HG03439 (cell line): ENCODE measurements around the gene KLHL11.
"Not testable (repeated sequence)": the region's sequence is repeated elsewhere in the genome, so short reads cannot be mapped to it uniquely, and the experiment has no call there.

Source experiments
- ATAC-seq: cut with Tn5 transposase; IDR thresholded peaks from one replicate; pipeline ENCODE4 v1.9.1; 2021; ENCODE audit warnings: mild to moderate bottlenecking, moderate library complexity; ENCODE audit not compliant: unreplicated experiment

The KLHL11 gene

GRCh38 chr17:41888332-41888965 lies 23.2 kb upstream of the KLHL11 start:
- ATAC-seq: no peak

GRCh38 chr17:41885733-41886132 lies 20.5 kb upstream of the KLHL11 start:
- ATAC-seq: no peak

GRCh38 chr17:41882756-41883155 lies 17.5 kb upstream of the KLHL11 start:
- no peak for ATAC-seq

- ATAC-seq: no peak
Observed at GRCh38 chr17:41880130-41880529, 14.9 kb upstream of the KLHL11 start.

GRCh38 chr17:41874293-41874670 lies 9.1 kb upstream of the KLHL11 start:
- not testable (repeated sequence) for ATAC-seq

- ATAC-seq: no peak
Observed at GRCh38 chr17:41873559-41874292, 8.5 kb upstream of the KLHL11 start.

- no peak for ATAC-seq
Observed at GRCh38 chr17:41871789-41872188, 6.6 kb upstream of the KLHL11 start.

GRCh38 chr17:41870627-41871026 lies 5.4 kb upstream of the KLHL11 start:
- no peak for ATAC-seq

GRCh38 chr17:41870097-41870496 lies 4.9 kb upstream of the KLHL11 start:
- no peak for ATAC-seq

- no peak for ATAC-seq
Observed at GRCh38 chr17:41869426-41869825, 4.2 kb upstream of the KLHL11 start.

GRCh38 chr17:41868568-41868967 lies 3.3 kb upstream of the KLHL11 start:
- no peak for ATAC-seq

- ATAC-seq: no peak
Observed at GRCh38 chr17:41865596-41865893, 322 bp upstream of the KLHL11 start.

GRCh38 chr17:41864498-41864835 lies 756 bp downstream of the KLHL11 start:
- no peak for ATAC-seq

- ATAC-seq: no peak
Observed at GRCh38 chr17:41863074-41863848, 2.0 kb downstream of the KLHL11 start.

GRCh38 chr17:41860254-41860931 lies 4.8 kb downstream of the KLHL11 start:
- ATAC-seq: no peak

- not testable (repeated sequence) for ATAC-seq
Observed at GRCh38 chr17:41851382-41851781, 13.8 kb downstream of the KLHL11 start.

GRCh38 chr17:41849251-41849990 lies 15.8 kb downstream of the KLHL11 start:
- ATAC-seq: no peak

- ATAC-seq: no peak
Observed at GRCh38 chr17:41848788-41849187, 16.4 kb downstream of the KLHL11 start.

GRCh38 chr17:41844971-41845370 lies 20.3 kb downstream of the KLHL11 start:
- no peak for ATAC-seq

- not testable (repeated sequence) for ATAC-seq
Observed at GRCh38 chr17:41840781-41841180, 24.4 kb downstream of the KLHL11 start.

- not testable (repeated sequence) for ATAC-seq
Observed at GRCh38 chr17:41839448-41839847, 25.8 kb downstream of the KLHL11 start.
